Superior temporal gyrus (tissue), 1 donor: Measurements from ENCODE around the gene MAPK10.
"Not testable (repeated sequence)": the region's sequence is repeated elsewhere in the genome, so short reads cannot be mapped to it uniquely, and the experiment has no call there.

Experiments used
- DNase-seq: peaks from one replicate; pipeline ENCODE4 v3.0.0-alpha.2; 2016; ENCODE audit errors: extremely low spot score

Gene MAPK10

GRCh38 chr4:86338989-86339388, 20.9 kb downstream of the MAPK10 start:
- no peak for DNase-seq

- no peak for DNase-seq
These were observed 21.3 kb downstream of the MAPK10 start for GRCh38 chr4:86338521-86338920.

- DNase-seq, result peak; percentile 59
These were observed 25.7 kb downstream of the MAPK10 start for GRCh38 chr4:86334020-86334750.

GRCh38 chr4:86333236-86333635, 26.6 kb downstream of the MAPK10 start:
- DNase-seq, result no peak

GRCh38 chr4:86330961-86331742, 28.7 kb downstream of the MAPK10 start:
- peak; percentile 76 for DNase-seq

GRCh38 chr4:86330411-86330810, 29.4 kb downstream of the MAPK10 start:
- DNase-seq, result not testable (repeated sequence)

- DNase-seq, result no peak
These were observed 30.4 kb downstream of the MAPK10 start for GRCh38 chr4:86329431-86329830.

GRCh38 chr4:86326400-86326799, 33.5 kb downstream of the MAPK10 start:
- no peak for DNase-seq

- no peak for DNase-seq
These were observed 40.5 kb downstream of the MAPK10 start for GRCh38 chr4:86319390-86319789.

- DNase-seq, result no peak
These were observed 44.3 kb downstream of the MAPK10 start for GRCh38 chr4:86315579-86315978.

- DNase-seq, result no peak
These were observed 46.2 kb downstream of the MAPK10 start for GRCh38 chr4:86313656-86314055.

GRCh38 chr4:86307432-86307831, 52.4 kb downstream of the MAPK10 start:
- no peak for DNase-seq

GRCh38 chr4:86306816-86307215, 53.0 kb downstream of the MAPK10 start:
- no peak for DNase-seq

GRCh38 chr4:86302830-86303229, 57.0 kb downstream of the MAPK10 start:
- no peak for DNase-seq

GRCh38 chr4:86302251-86302650, 57.6 kb downstream of the MAPK10 start:
- DNase-seq, result peak; percentile 85

GRCh38 chr4:86300516-86300915, 59.3 kb downstream of the MAPK10 start:
- DNase-seq, result no peak

- DNase-seq, result no peak
These were observed 63.0 kb downstream of the MAPK10 start for GRCh38 chr4:86296865-86297264.

- DNase-seq, result no peak
These were observed 65.0 kb downstream of the MAPK10 start for GRCh38 chr4:86294883-86295282.

GRCh38 chr4:86291180-86291579, 68.7 kb downstream of the MAPK10 start:
- DNase-seq, result no peak

- no peak for DNase-seq
These were observed 73.1 kb downstream of the MAPK10 start for GRCh38 chr4:86286726-86287125.

GRCh38 chr4:86283371-86283770, 76.5 kb downstream of the MAPK10 start:
- DNase-seq, result no peak

GRCh38 chr4:86280246-86280645, 79.6 kb downstream of the MAPK10 start:
- DNase-seq, result no peak

- DNase-seq, result peak; percentile 44
These were observed 80.4 kb downstream of the MAPK10 start for GRCh38 chr4:86279293-86279960.
